ENCODE measurements around the gene CALML3. TPM values are rescaled to one million over a fixed set of nuclear protein-coding genes. Genes with fewer than 3 reads are reported as not detected.

Gene CALML3
- total RNA-seq, 1 donor from 2014 or later, result not detected

DNA sequence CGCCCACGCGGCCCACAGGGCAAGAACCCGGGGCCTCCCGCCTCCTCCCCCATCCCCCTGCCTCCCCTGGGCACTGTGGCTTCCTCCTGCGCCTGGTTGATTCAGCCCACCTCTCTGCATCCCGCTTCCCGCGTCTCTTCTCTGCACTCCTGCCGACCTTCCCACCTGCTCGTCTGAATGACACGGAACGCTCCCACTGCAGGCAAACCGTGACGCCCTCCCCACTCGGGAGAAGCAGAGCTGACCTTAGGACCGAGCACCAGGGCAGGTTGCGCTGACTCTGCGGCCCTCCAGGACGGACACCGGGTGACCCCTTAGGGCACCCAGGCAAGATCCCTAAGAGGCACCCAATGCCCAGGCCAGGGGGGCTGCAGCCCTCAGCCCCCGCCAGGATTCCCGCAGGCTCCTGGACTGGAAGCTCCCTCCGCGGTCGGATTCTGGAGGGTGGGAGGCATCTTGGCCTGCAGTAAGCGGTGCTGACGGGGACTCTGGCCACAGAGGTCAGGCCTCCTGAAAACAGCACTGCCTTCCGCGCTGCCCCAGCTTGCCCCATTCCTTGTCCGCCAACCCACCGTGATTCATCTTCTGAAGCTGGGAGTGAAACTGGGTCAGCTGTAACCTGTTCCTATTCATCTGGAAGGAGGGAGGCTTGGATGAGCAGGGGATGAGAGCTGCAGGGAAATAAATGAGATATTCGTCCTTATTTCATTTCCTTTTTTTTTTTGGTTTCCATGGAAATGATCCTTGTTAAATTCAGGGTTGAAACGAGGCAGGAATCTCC is 990 bp downstream of the CALML3 start:
- DNase-seq (ENCODE audit: low spot score), result no peak

DNA sequence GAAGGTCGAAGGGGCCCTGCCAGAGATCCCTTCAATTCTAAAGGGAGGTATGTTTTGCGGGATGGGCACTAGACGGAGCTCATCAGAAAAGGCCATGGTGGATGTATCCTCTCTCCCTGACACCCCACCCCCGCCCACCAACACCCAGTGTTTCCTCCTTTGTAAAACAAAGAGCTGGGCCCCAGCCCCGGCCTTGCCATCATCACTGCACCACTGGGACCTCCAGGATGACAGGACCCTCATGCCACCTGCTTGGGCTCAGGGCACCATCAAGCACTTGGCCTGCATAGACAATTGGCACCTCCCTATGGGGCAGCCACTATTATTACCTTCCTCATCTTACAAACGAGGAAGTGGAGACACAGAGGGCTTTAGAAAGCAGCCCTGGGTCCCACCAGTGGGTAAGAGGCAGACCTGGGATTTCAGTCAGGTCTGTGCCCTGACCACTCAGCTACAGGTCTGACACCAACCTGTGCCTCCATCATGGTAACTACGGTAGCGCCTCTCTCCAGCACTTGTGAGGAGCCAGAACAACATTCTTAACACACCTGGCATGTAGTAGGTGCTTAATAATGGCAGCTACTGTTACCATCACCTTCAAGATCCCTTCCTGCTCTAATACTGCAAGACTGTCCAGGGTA is 2.0 kb downstream of the CALML3 start:
- no peak for DNase-seq (ENCODE audit: low spot score)

DNA sequence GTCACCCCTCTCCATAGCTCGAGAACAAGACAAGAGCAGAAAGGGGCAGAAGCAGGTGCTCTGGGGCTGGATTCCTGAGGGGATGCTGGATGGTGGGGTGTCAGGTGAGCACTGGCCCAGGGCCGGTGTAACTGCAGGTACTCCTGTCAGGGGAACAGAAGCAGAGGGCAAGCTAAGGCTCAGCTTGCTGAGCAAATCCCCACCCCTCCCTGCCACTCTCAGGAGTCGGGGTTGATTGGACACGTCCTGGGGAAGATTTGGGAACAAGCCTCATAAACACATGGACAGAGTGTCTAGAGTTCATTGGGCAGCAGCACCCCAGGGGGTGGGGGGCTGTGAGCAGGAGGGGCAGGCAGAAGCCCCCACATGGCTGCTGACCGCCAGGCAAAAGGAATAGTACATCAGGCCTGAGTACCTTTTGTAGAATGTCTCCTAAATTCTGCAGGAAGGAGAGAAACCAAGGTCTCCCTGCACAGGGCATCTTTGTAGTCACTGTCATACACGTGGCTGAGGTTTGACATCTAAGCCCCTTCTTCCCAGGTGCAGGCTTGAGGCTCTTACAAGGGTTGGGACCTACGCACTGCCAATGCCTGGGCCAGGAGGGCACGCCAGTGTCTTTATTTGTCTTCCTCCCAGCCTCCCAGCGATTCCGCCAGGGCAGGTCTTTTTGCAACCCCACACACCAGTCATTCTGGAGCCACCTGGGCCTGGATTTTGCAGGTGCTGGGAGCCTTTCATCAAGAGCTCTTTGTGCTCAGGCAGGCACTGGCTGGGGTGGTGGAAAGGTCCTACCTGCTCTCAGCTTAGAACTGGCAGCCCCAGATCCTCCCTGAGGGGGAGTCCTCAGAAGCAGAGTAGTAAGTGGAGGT is 2.8 kb downstream of the CALML3 start:
- no peak for DNase-seq (ENCODE audit: low spot score)

DNA sequence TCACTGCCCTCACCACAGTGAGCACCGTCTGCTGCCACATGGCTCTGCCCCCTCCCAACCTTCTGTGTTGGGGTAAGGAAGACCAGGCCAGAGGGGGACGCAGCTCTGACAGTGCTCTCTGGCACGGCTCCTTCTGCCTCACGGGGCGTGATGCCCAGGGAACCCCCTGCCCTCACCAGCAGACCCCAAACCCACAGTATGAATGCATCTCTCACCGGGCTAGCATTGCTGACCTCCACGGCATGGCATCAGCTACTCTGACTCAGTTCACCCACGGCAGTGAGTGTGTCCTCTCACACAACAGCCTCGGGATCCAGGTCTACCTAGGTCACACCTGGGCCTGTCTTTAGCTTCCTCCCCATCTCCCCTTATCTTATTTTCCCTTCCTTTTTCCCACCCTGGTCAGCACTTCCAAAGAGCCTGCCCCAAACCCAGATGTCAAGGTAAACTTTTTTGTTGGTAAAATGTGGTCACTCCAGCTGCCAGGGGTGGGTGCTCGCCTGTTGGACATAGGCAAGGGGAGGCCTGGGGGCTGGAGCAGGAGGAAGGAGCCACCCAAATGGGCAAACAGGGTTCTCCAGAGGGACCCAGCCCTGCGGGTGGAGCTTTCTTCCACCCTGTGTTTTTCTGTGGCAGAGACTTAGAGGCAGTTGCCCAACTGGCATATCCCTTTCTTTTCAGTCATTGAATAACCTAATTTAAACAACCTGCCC is 4.4 kb downstream of the CALML3 start:
- no peak for DNase-seq (ENCODE audit: low spot score)

DNA sequence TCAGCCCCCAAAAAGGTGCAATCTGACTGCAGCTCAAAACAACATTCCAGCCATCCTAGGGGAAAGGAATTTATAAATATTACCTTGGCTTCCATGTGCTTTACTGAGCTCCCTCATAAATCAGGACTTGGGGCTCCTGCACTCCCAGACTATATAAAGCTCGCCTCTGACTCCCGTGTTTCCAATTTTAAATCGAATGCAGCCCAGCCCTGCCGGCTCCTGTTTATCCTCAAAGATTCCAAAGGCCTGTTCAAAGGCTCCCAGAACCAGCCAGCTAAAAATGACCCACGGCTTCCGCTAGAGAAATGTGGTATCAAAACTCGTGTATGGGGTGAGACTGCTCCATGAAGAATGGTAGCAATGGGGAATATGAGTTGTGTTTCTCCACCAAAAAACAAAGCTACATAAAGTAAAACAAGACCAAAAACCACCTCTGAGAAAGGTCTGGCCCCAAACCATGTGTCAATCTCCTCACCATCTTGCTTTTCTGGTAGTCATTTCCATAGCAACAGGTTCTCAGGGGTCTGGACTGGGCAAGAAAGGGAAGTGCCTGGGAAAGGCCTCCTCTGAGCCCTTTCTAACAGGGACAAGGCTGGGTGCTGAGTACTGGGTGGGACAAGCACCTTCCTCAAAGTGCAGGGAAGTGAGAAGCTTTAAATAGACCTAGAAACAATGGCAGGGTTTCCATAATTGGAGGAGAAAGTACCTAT is 5.1 kb downstream of the CALML3 start:
- peak; percentile 54 for DNase-seq (ENCODE audit: low spot score)

DNA sequence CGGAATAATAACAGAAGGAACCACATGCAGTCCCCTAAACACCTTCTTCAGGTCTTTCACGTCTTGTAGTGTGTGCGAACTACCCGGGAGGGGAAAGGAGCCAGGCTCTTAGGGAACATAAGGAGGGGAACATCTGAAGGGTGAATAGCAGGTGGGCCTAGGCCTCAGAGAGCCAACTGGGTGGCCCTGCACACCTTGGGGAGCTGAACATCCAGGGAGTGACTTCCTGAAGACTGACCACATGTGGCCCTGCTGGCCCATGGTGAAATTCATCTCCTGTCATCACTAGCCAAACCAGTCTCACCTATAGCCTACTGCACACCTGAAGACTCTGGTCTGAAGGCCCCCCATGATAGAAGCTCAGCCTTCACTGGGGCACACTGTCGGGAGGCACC is 5.6 kb downstream of the CALML3 start:
- DNase-seq (ENCODE audit: low spot score), result no peak

DNA sequence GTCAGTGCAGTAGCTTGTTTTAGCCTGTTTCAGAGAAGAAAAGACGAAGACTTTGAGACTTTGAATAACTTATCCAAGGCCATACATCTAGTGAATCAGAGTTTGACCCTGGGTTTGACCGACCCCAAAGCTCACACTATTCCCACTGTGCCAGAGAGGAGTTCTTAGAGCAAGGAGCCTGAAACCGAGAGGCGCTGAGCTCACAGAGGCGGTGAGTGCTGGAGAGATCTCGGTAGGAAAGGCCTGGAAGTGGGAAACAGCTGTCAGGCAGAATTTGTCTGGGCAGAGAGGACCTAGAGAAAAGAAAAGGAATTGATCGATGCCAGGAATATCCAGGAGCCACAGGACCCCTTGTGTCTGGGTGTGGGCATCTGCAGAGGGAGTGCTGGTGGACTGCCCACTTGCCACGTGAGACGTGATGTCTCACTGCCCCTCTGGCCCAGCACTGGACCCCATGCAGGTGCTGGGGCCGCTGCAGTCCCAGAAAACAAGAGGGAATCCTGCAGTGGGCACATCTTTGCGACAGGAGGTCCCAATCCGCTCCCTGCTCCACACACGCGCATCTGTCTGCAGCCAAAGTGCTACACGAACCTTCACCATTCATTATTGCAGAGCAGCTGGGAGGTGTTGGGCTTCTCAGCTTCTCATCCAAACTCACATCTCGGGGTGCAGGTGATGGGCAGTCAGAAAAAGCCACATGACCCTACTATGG is 6.2 kb downstream of the CALML3 start:
- DNase-seq (ENCODE audit: low spot score), result no peak

DNA sequence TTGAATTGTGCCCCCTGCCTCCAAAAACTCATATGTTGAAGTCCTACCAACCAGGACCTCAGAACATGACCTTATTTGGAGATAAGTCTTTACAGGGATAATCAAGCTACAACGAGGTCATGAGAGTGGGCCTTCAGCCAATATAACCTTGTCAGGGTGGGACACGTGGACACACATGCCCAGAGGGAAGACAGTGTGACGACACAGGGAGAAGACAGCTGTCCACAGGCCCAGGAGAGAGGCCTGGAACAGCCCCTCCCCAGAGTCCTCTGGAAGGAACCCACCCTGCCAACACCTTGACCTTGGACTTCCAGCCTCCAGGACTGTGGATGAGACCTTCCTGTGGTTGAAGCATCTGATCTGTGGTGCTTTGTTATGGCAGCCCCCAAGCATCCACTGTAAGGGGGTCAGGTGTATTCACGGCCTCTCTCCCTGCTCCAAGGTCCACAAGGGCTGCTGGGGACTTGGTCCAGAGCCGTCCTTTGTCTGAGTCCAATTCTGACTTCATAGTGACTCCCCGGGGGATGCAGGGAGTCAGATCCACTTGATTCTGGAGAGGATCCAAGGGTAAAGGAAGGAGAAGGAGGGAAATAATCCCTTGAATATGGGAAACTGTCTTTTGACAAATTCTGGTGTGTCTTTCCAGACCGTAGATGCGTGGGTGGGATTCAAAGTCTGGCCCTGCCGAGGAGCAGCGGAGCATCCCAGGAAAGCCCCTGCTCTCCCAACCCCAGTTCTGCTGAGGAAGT is 7.0 kb downstream of the CALML3 start:
- DNase-seq (ENCODE audit: low spot score), result no peak

DNA sequence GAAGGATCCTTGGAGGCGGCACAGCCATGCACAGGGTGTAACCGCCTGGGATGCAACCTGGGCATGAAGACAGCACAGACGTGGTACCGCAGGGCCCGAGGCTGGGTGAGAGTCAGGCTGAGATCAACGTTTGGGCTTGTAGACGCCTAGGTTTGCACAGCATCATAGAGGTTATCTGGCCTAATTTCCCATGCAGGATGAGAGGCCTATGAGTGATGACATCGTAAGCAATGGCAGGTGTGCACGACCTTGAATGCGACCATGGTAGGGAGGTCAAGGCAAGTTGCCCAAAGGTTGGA is 7.5 kb downstream of the CALML3 start:
- no peak for DNase-seq (ENCODE audit: low spot score)

DNA sequence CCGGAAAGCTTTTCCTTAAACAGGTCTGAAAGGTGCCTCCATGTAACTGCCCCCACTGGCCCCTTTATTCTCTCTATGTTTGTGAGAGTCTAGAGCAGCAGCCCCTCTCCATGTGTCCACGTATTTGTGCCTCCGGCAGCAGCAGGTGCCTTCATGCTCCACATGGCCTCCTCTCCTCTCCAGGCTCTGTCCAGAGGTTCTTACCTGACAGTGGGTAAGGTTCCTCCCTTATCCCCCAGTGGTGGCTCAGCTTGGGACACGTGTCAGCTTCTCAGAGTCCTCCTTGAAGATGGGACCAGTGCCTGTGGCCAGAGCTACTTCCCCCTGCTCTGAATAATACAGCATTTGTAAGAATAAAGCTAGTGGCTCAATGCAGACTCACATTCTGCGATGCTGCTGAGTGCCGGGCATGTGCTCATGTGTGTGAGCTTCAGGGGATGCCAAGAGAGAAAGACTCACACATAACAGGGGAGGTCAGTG is 7.9 kb downstream of the CALML3 start:
- DNase-seq (ENCODE audit: low spot score), result no peak

DNA sequence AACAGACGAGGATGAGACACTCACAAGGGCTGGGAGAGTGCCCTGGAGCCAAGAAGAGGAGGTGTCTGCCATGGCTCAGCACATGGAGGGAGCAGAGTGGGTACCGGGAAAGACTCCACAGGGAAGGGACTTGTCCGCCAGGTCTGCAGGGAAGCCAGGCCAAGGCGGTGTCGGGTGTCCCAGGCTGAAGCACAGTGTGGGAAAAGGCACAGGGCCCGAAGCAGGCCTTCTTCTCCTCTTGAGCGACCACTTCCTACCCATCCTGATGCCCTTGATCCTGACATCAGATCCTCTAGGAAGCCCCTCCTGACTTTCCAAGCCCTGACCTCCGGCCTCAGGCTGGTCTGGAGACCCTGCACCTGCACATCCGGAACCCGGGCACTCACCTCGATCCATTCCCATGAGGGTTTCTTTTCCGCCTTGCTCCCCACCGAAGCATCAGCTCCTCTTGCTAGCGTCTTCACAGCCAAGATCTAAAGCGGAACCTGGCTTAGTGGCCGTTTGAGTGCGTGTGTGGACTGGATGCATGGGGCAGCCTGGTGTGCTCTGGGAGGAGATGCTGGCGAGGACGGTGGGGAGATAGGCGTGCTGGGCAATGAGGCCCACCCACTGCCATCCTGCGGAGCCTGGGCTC is 8.5 kb downstream of the CALML3 start:
- no peak for DNase-seq (ENCODE audit: low spot score)

DNA sequence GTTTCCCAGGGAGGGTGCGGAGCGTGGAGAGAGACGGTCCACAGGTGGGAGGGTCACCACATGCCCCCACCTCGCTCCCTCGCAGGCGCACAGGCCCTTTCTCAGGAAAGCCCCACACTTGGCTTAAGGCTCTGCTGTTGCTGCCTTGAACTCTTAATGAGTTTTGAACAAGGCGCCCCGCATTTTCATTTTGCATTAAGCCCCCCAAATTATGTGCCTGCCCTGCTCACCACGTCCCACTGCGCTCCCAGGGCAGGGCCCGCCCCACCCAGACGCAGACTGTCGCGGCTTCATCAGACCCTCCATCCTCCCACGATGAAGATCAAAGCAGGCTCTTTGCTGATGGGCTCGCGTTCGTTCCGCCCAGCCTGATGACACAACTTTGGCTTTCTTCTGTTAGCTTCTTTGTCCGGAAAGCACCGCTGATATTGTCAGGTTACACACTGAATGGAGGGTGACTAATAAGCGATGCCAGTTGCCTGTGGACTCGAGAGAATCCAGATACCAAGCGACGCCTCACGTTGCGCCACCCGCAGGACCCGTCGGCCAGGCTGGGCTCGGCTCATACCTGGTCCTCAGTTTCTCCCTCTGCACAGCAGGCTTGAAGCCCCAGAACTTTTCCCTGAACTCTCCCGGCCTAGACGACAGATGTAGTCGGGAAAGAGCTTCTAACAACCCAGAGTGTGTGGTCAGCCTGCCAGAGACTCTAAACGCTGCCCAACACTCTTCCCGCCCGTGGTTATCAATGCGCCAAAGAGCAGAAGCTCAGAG is 9.5 kb downstream of the CALML3 start:
- no peak for DNase-seq (ENCODE audit: low spot score)

DNA sequence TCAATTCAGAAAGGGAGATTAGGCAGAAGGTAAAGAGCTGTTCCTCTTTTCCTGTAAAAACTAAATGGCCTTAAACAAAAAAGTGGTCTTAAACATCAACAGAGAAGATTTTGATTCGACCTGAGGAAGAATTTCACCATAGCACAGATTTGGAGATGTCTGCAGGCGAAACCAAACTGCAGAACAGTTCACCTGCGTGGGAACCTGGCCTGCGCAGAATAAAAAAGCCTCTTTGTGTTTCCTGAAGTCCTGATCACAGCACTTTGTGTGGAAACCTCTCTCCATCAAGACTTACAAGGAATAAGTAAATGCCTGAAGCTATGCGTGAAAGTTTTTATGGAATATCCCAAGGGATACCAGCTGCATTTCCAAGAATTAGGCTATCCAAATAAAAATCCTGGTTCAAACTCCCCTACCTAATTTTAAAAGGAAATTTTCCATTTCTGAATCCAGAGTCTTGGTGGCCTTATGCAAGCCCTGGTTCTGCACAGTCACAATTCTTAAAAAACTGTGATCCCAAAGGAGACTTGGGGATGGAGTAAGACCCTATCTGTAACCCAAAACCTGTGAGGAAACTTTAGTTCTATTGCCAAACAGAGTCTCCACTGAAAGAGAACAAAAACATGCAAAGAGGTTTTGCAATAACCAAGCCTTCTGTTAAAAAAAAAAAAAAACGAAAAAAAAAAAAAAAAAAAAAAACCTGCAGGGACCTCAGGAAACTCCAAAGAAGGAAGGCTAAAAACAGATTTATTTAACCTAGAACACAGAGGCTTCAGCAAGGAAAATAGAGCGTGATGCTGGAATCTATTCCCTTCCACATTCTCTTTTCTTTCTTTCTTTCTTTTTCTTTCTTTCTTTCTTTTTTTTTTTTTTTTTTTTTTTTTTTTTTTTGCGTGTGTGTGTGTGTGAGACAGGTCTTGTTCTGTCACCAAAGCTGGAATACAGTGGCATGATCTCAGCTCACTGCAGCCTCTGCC is 10.4 kb downstream of the CALML3 start:
- peak; percentile 67 for DNase-seq (ENCODE audit: low spot score)

DNA sequence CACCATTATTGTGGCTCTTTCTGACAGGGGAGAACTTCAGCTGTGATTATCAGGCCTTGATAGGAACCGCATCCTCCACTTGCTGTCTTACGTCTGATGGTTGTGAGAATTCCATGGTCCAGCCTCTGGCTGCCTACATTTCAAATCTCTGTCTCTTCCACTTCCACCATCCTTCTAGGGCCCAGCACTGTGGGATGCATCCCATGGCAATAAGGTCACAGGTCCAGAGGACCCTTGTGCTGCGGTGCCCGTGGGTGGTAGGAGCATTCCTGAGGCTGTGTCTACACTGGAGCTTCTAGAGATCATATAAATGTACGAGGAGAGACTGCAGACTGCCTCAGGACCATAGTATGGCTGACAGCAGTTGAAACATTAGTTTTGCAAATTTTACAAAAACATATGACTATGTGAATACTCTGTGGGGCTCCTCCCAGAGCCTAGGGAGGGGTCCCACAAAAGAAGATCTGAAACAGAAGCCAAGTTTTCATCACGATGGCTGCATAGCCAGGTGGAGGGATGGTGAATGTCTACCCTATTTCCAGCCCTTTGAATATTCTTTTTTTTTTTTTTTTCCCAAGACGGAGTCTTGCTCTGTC is 11.8 kb downstream of the CALML3 start:
- DNase-seq (ENCODE audit: low spot score), result no peak

DNA sequence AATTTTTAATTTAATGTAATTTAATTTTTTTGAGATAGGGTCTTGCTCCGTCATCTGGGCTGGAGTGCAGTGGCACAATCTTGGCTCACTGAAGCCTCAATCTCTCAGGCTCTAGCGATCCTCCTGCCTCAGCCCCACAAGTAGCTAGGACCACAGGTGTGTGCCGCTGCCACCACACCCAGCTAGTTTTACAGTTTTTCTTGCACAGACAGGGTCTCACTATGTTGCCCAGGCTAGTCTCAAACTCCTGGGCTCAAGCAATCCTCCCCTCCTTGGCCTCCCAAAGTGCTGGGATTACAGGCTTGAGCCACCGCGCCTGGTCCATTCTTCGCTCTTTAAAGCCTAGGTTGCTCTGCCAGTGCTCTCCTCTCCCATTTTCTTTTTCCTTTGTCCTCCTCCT is 12.9 kb downstream of the CALML3 start:
- DNase-seq (ENCODE audit: low spot score), result no peak

DNA sequence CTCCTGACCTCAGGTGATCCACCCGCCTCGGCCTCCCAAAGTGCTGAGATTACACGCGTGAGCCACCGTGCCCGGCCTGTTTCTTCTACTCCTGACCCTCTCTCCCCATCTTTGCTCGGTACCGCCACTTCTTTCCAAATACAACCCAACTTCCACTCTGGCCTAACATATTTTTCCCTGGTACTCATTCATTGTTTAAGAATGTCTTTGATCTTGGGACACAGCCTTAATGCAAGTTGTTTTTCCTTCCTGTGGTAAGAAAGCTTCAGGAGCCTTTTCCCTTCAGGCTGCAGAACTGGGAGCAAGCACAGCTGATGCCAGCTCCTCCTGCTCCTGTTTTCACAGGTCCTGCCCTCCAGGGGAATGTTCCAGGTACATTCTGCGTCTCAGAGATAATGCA is 13.7 kb downstream of the CALML3 start:
- DNase-seq (ENCODE audit: low spot score), result peak; percentile 54
